Activated CD8-positive, alpha-beta memory T cell treated with anti-CD3 and anti-CD28 coated beads, Interleukin-2, amount 50 U/mL, for 4 hours (primary cell): ENCODE data around the gene CNTN4.

Experiments
- DNase-seq: peaks from one replicate; pipeline ENCODE4 v3.0.0-alpha.2; 2020

The CNTN4 gene

DNA sequence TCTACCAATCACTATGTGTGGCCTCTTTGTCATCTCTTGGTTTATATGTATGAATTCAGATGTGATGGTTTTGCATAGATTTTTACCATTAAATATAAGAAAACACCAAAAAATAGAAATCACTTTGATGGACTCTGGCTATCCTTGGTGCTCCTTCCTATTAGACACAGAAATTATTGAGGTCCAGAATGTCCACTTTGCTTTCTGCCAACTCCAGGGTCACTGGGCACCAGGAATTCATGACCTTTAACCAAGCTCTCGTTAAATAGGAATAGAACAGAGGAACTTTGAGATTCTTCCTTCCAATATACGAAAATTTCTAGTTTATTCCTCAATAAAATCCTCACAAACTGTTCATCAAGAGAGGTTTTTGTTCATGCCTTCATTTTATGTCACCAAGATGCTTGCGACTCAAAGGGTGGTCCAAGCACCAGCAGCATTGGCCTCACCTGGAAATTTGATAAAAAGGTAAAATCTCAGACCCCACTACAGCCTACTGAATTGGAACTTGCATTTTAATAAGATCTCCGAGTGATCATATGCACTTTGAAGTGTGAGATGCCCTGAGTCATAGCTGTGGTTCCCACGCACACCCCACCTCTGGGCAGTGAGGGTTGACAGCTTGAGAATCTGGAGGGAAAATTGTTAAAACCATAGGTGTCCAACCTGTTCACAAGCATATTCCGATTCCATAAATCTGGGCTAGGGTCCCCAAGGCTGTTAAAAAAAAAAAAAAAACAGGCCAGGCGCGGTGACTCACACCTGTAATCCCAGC is 725.0 kb downstream of the CNTN4 start:
- no peak for DNase-seq

DNA sequence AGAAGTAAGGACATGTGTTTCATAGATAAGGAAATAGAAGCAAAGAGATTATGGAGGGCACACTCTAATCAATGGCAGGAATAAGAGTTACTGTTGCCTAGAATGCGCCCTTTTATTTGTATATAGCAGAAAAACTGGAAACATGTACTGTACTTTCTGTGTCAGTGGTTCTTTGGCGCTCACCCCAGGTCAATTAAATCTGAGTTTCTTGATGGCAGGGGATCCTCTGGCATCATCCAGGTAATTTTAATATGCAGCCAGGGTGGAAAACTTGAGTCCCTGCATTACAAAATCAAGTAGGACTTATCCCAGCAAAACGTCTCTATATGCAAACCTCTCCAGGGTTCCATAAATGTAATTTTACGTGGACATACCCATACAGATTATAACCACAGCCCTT is 727.4 kb downstream of the CNTN4 start:
- DNase-seq: no peak

DNA sequence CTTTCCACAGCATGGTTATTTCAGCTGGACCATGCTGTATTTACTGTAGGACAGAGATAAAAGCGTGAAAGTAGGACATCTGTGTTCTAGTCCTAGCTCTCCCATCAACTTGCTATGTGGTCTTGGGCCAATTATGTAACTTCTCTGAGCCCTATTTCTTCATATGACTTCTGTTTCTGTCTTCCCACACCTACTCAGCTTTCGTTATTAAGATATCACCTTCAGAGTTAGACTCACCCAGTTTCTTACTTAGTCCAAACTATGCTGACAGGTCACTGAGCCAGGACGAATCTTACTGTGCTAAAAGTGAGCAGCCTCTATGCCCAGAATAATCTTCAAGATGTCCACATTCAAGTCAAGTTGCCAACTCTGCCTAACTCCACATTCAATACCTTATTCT is 727.8 kb downstream of the CNTN4 start:
- no peak for DNase-seq

- no peak for DNase-seq
These were observed 738.6 kb downstream of the CNTN4 start for GRCh38 chr3:2837239-2837638.

GRCh38 chr3:2837910-2838309 is 739.2 kb downstream of the CNTN4 start:
- DNase-seq: no peak

DNA sequence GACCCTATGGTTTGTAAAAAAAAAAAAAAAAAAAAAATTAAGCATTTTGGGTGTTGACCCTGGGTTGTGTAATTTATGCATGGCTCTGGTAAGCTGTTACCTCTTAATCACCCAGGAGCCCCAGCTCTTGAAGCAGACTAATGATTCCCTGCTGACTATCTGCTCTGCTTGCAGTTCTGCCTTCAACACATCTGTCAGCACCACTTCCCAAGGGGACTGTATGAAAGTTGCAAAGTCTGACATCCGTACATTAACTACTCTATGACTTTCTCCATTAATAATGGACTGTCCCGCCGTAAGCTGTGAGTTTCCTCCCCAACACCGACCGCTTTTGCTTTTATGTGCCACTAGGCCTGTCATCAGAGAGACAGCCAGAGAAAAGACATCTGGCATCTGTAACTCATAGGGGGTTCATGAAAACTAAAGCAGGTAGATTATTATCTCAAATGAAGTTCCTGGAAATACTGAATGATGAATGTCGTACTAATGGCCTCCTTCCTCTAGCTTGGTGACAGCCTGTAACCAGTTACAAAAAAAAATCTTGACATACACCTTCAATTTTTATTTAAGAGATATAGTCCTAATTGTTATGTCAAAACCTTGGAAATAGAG is 740.0 kb downstream of the CNTN4 start:
- no peak for DNase-seq

DNA sequence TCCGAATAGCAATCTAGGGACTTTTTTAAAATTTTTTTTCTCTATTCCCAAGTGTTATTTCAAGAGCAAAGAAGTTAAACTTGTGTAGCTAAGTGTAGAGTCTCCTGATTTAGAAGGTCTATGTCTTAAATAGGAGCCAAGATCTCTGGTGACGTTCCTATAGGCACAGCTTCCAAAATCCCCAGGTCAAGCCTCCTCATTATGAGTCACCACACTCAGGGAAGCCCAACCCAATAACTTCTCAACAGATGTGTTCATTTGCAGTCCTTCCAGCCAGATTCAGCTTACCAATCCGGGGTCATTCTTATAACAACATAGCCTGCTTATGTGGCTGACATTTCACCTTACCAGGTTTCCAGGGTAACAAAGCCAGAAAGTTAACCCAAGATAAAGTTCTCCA is 741.2 kb downstream of the CNTN4 start:
- DNase-seq: no peak

DNA sequence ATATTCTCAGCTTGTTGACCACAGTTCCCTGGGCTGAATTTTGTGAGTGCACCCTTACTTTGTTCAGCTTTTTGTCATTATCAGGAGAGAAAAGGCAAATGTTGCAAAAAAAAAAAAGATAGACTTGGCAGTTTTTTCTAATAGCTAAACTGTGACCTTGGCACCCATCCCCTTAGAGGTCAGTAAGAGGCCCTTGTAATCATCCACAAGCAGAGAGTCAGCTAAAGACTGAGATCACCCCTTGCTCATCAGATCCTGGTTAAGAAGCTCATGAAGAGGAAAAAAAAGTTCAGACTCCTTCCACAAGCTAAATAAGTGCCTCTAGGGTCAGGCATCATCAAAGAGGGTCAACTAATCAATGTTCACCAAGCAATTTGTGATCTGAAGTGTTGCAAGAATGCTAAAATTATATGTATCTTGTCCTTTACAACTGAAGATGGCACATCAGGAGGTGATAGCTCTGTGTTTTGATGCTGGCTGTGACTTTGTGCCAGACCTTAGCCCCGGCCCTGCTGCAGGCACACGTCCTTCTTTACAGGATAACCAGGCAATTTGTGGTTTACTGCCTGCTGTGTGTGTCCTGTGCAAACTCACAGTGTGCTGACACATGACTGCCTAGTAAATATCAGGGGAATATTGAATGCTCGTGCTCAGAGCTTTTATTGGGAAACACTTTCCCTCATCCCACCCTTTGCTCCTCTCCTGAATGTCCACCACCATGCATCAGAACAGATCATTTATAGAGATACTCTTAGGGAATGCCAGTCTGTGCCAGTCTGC is 748.6 kb downstream of the CNTN4 start:
- DNase-seq: no peak

DNA sequence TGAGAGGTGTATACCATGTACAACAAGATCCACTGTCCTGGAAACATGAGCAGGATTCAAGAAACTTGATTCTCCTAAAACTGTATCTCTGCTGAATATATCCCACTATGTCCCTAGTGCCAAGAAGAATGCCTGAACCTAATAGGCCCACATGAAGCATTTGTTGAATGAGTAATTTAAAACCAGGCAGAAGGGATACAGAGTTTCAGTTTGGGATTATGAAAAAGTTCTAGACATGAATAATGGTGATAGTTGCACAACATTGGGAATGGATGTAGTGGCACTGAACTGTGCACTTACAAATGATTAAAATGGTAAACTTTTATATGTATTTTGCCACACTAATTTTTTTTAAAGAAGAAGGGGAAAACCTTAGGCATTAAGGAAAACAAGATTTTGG is 750.4 kb downstream of the CNTN4 start:
- DNase-seq: no peak

DNA sequence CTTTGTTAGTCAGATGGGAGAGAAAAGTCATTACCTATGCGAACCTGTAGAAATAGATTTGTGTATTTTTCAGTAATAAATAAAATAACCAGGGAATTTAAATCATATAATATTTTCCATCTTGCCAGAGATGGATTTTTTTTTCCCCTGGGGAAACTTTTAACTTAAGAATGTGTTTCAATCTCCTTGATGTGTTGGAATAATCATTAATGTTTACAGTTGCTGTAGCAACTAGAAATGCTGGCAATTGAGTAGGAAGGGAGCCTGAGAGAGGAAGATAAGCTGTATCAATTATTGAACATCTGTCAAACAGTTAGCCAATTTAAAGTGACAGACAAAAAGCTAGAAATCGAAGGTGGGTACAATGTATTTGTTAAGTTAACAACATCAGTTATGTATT is 752.0 kb downstream of the CNTN4 start:
- no peak for DNase-seq

- DNase-seq: no peak
These were observed 752.7 kb downstream of the CNTN4 start for GRCh38 chr3:2851361-2851760.

- DNase-seq: no peak
These were observed 753.2 kb downstream of the CNTN4 start for GRCh38 chr3:2851835-2852234.

DNA sequence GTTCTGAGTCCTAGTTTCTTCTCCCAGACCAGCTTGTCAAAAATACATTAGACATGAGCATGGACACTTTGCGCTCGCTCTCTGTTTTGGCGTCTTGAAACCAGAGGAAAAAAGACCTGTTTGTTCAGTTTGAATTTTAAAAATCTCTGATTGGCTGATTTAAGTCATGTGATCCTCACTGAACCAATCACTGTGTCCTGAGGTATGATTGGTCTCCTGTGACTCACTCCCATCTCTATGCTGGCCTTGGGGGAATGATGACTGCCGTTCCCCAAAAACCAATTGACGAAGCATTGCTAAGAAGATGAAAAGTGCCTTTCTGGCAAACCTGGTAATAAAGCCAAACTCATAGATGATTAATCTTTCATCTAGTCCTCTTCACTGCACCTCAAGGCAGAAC is 755.0 kb downstream of the CNTN4 start:
- no peak for DNase-seq

- DNase-seq: no peak
These were observed 757.8 kb downstream of the CNTN4 start for GRCh38 chr3:2856138-2857133.

- no peak for DNase-seq
These were observed 762.0 kb downstream of the CNTN4 start for GRCh38 chr3:2860626-2861025.

GRCh38 chr3:2861120-2861519 is 762.5 kb downstream of the CNTN4 start:
- DNase-seq: no peak

DNA sequence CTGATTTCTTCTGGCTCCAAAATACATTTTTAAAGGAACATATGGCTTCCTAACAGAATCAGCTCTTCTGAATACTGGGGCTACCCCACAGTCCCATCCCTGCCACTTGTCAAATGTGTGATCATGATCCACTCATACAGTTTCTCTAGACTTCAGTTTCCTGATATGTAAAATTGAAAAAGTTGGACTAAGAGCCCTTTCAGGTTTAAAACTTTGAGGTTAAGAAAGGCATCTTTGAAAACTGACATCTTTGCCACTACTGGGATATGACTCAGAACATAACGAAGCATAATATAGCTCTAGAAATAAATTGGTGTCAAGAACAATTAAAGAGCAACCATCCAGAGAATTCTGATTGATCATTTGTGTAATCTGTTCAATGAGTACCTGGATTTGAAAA is 763.3 kb downstream of the CNTN4 start:
- DNase-seq: no peak

GRCh38 chr3:2862366-2862765 is 763.7 kb downstream of the CNTN4 start:
- no peak for DNase-seq

- DNase-seq: no peak
These were observed 764.5 kb downstream of the CNTN4 start for GRCh38 chr3:2863127-2863526.

GRCh38 chr3:2869905-2870304 is 771.2 kb downstream of the CNTN4 start:
- DNase-seq: no peak

GRCh38 chr3:2870724-2871333 is 772.2 kb downstream of the CNTN4 start:
- no peak for DNase-seq

- DNase-seq: no peak
These were observed 774.2 kb downstream of the CNTN4 start for GRCh38 chr3:2872884-2873283.
